GM18519 (cell line): ENCODE measurements around the gene ATP8A2.
"Not testable (repeated sequence)": the region's sequence is repeated elsewhere in the genome, so short reads cannot be mapped to it uniquely, and the experiment has no call there.

Experiments
- ATAC-seq: cut with Tn5 transposase; IDR thresholded peaks from one replicate; pipeline ENCODE4 v1.9.1; 2021; ENCODE audit warnings: mild to moderate bottlenecking, moderate library complexity; ENCODE audit not compliant: unreplicated experiment, low FRiP score

ATP8A2 gene

GRCh38 chr13:25371875-25372283 lies at the start of gene ATP8A2:
TSS of gene ATP8A2 (plus strand) at chr13:25371974. CDS start at chr13:25372213, 239 bp downstream.
- no peak for ATAC-seq

GRCh38 chr13:25324100-25324499 lies 47.7 kb upstream of the ATP8A2 start:
- no peak for ATAC-seq

- ATAC-seq = no peak
These were observed 42.1 kb upstream of the ATP8A2 start for GRCh38 chr13:25329706-25330105.

- no peak for ATAC-seq
These were observed 41.2 kb upstream of the ATP8A2 start for GRCh38 chr13:25330541-25330940.

GRCh38 chr13:25335856-25336255 lies 35.9 kb upstream of the ATP8A2 start:
- ATAC-seq = no peak

GRCh38 chr13:25345576-25345975 lies 26.2 kb upstream of the ATP8A2 start:
- no peak for ATAC-seq

GRCh38 chr13:25347151-25347550 lies 24.6 kb upstream of the ATP8A2 start:
- ATAC-seq = no peak

GRCh38 chr13:25351404-25351803 lies 20.4 kb upstream of the ATP8A2 start:
- no peak for ATAC-seq

- ATAC-seq = no peak
These were observed 19.5 kb upstream of the ATP8A2 start for GRCh38 chr13:25352230-25352629.

GRCh38 chr13:25352806-25353205 lies 19.0 kb upstream of the ATP8A2 start:
- no peak for ATAC-seq

GRCh38 chr13:25353344-25353743 lies 18.4 kb upstream of the ATP8A2 start:
- ATAC-seq = no peak

GRCh38 chr13:25354377-25354776 lies 17.4 kb upstream of the ATP8A2 start:
- ATAC-seq = no peak

GRCh38 chr13:25360443-25360842 lies 11.3 kb upstream of the ATP8A2 start:
- not testable (repeated sequence) for ATAC-seq

GRCh38 chr13:25365720-25366235 lies 6.0 kb upstream of the ATP8A2 start:
- no peak for ATAC-seq

- ATAC-seq = no peak
These were observed 458 bp upstream of the ATP8A2 start for GRCh38 chr13:25371158-25371874.

- no peak for ATAC-seq
These were observed 709 bp downstream of the ATP8A2 start for GRCh38 chr13:25372284-25373081.

- ATAC-seq = no peak
These were observed 4.1 kb downstream of the ATP8A2 start for GRCh38 chr13:25375727-25376358.

- ATAC-seq = no peak
These were observed 5.6 kb downstream of the ATP8A2 start for GRCh38 chr13:25377244-25377962.

GRCh38 chr13:25378528-25378927 lies 6.8 kb downstream of the ATP8A2 start:
- no peak for ATAC-seq

GRCh38 chr13:25379011-25379410 lies 7.2 kb downstream of the ATP8A2 start:
- ATAC-seq = no peak
